B cell (primary cell): Measurements from ENCODE around the gene MMS22L.

Source experiments
- CTCF ChIP-seq: fragments of 200-600 bp; IDR thresholded peaks from one replicate; pipeline ENCODE4 v1.8.0; 2022; ENCODE audit warnings: antibody characterized with exemption, mild to moderate bottlenecking
- EZH2 ChIP-seq: IDR thresholded peaks from 2 replicates; pipeline ENCODE4 v1.6.1; 2012; ENCODE audit warnings: borderline replicate concordance, low read depth, mild to moderate bottlenecking, moderate library complexity, low read length; ENCODE audit not compliant: insufficient read depth, poor library complexity, severe bottlenecking

DNA sequence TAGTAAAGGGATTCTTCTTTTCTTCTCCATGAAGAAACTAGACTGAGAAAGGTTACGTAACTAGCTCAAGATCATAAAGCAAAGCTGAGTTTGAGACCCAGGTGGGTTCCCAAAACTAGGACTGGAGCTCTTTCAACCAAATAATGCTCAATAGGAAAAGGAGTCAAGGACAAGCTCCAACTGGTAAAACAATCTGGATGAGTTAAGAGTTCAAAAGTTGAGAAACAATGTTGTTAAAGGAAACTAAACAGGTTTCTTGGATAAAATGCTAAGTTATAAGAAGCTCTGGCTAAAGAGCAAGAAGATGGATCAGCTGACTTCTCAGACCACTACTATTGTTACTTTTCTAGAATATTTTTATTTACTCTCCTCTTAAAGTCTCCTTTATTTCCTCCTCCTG lies 137.3 kb downstream of the MMS22L start:
- TF ChIP-seq EZH2 (no peak), CTCF (no peak)
